Measurements from ENCODE around the gene CHST12.
A peak's percentile ranks its signal among the peaks of the same experiment; 100 is the strongest.
"Not testable (repeated sequence)": the region's sequence is repeated elsewhere in the genome, so short reads cannot be mapped to it uniquely, and the experiment has no call there.

CHST12 gene

GRCh38 chr7:2403718-2404648 is 572 bp downstream of the CHST12 start:
- DNase-seq (ENCODE audit: low read depth in 2 of 2): no peak

GRCh38 chr7:2404714-2405119 is 1.3 kb downstream of the CHST12 start:
- DNase-seq (ENCODE audit: low read depth in 2 of 2): no peak

GRCh38 chr7:2405201-2405600 is 1.8 kb downstream of the CHST12 start:
- no peak for DNase-seq (ENCODE audit: low read depth in 2 of 2)

GRCh38 chr7:2405601-2406345 is 2.4 kb downstream of the CHST12 start:
- peak in 1 of 2 donors; percentile 35 for DNase-seq (ENCODE audit: low read depth in 2 of 2)

- no peak for DNase-seq (ENCODE audit: low read depth in 2 of 2)
Observed at GRCh38 chr7:2409745-2410414, 6.5 kb downstream of the CHST12 start.

GRCh38 chr7:2411049-2411448 is 7.6 kb downstream of the CHST12 start:
- no peak for DNase-seq (ENCODE audit: low read depth in 2 of 2)

GRCh38 chr7:2411815-2412586 is 8.6 kb downstream of the CHST12 start:
- DNase-seq (ENCODE audit: low read depth in 2 of 2): no peak

GRCh38 chr7:2412587-2413201 is 9.3 kb downstream of the CHST12 start:
- no peak for DNase-seq (ENCODE audit: low read depth in 2 of 2)

- DNase-seq (ENCODE audit: low read depth in 2 of 2): no peak
Observed at GRCh38 chr7:2416063-2416462, 12.7 kb downstream of the CHST12 start.

GRCh38 chr7:2416650-2417049 is 13.2 kb downstream of the CHST12 start:
- DNase-seq (ENCODE audit: low read depth in 2 of 2): no peak

- not testable (repeated sequence) for DNase-seq (ENCODE audit: low read depth in 2 of 2)
Observed at GRCh38 chr7:2417178-2417577, 13.8 kb downstream of the CHST12 start.

GRCh38 chr7:2417981-2418481 is 14.6 kb downstream of the CHST12 start:
- DNase-seq (ENCODE audit: low read depth in 2 of 2): peak in 1 of 2 donors; percentile 35

GRCh38 chr7:2420216-2420933 is 17.0 kb downstream of the CHST12 start:
- no peak for DNase-seq (ENCODE audit: low read depth in 2 of 2)

- no peak for DNase-seq (ENCODE audit: low read depth in 2 of 2)
Observed at GRCh38 chr7:2421943-2422310, 18.5 kb downstream of the CHST12 start.

GRCh38 chr7:2425749-2426148 is 22.3 kb downstream of the CHST12 start:
- no peak for DNase-seq (ENCODE audit: low read depth in 2 of 2)

- no peak for DNase-seq (ENCODE audit: low read depth in 2 of 2)
Observed at GRCh38 chr7:2431260-2431867, 28.0 kb downstream of the CHST12 start.

GRCh38 chr7:2432910-2433712 is 29.7 kb downstream of the CHST12 start:
- DNase-seq (ENCODE audit: low read depth in 2 of 2): no peak

- DNase-seq (ENCODE audit: low read depth in 2 of 2): no peak
Observed at GRCh38 chr7:2433713-2434550, 30.5 kb downstream of the CHST12 start.
